IPS DF 4.7 (cell line): ENCODE results near the gene GRIN3B.
"Not testable (repeated sequence)": the region's sequence is repeated elsewhere in the genome, so short reads cannot be mapped to it uniquely, and the experiment has no call there.

Experiments
- DNase-seq: peaks from one replicate; pipeline ENCODE4 v3.0.0-alpha.2; 2013; ENCODE audit warnings: low spot score; ENCODE audit errors: extremely low read depth

GRIN3B gene, protein sequence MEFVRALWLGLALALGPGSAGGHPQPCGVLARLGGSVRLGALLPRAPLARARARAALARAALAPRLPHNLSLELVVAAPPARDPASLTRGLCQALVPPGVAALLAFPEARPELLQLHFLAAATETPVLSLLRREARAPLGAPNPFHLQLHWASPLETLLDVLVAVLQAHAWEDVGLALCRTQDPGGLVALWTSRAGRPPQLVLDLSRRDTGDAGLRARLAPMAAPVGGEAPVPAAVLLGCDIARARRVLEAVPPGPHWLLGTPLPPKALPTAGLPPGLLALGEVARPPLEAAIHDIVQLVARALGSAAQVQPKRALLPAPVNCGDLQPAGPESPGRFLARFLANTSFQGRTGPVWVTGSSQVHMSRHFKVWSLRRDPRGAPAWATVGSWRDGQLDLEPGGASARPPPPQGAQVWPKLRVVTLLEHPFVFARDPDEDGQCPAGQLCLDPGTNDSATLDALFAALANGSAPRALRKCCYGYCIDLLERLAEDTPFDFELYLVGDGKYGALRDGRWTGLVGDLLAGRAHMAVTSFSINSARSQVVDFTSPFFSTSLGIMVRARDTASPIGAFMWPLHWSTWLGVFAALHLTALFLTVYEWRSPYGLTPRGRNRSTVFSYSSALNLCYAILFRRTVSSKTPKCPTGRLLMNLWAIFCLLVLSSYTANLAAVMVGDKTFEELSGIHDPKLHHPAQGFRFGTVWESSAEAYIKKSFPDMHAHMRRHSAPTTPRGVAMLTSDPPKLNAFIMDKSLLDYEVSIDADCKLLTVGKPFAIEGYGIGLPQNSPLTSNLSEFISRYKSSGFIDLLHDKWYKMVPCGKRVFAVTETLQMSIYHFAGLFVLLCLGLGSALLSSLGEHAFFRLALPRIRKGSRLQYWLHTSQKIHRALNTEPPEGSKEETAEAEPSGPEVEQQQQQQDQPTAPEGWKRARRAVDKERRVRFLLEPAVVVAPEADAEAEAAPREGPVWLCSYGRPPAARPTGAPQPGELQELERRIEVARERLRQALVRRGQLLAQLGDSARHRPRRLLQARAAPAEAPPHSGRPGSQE

DNA sequence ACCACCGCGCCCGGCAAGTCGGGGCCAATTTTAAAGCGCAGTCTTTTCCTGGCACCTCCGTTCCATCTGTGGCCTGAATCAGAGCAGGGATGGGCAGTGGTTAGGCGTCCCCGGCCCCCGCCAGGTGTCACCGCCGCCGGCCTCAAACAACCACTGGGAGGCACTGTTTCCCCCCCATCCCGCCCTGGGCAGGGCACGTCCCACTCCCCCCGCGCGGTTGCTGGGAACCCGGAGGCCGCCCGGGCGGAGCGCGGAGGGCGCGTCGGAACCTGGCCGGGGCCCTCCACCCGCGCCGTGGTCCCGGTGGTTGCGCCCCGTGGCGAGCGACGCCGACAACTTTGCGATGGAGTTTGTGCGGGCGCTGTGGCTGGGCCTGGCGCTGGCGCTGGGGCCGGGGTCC lies at the start of gene GRIN3B:
GRIN3B (plus strand) TSS at position 325 of the 400 bp plus-strand sequence; CDS start at position 344, 19 bp downstream.
- no peak for DNase-seq

DNA sequence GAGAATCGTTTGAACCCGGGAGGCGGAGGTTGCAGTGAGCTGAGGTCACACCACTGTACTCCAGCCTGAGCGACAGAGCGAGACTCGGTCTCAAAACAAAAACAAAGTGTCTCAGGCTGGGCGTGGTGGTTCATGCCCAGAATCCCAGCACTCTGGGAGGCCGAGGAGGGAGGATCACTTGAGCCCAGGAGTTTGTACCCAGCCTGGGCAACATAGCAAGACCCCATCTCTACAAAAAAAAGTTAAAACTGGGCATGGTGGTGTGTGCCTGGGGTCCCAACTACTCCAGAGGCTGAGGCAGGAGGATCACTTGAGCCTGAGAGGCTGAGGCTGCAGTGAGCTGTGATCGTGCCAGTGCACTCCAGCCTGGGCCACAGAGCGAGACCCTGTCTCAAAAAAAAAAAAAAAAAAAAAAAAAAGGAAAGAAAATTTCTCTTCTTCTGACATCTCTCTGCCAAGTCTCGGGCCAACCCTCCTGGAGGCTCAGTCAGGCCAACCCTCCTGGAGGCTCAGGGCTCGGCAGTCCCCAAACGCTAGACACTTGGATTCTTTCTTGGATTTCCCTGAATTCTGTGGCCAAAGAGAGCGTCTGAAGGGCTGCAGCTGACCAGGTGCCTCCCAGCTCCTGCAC lies 48.1 kb upstream of the GRIN3B start:
- DNase-seq: no peak

DNA sequence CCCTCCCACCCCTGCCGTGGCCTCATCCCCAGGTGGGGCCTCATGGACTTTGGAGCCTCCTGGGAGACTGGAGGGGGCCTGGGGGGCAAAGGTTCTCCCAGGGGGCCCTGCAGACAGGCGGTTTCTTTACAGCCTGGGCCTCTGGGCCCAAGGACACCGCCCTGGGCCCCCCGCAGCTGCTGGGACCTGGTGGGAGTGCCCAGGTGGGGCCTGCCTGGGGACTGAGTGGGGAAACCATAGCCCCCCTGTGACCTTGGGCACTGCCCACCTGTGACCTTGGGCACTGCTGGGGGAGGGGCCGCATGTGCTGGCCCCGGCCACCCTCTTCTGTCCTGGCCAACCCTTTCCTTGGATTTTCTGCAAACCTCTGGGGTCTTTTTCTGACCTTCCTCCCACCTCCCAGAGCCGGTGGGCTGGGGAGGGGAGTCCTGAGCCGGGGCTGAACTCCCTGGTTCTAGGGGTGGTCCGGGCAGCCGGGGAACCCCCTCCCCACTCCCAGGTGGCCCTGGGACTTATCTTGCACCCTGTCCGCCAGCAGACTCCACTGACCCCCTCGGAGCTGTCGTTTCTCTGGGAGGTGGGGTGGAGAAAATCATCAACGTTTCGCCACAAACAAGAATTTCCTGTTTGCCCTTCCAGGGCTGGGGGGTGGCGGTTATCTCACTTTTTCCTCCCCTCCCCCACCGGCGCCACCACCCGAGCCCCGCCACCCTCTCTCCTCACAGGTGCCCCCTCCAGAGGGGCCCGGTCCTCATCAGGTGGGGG lies 47.4 kb upstream of the GRIN3B start:
- no peak for DNase-seq

DNA sequence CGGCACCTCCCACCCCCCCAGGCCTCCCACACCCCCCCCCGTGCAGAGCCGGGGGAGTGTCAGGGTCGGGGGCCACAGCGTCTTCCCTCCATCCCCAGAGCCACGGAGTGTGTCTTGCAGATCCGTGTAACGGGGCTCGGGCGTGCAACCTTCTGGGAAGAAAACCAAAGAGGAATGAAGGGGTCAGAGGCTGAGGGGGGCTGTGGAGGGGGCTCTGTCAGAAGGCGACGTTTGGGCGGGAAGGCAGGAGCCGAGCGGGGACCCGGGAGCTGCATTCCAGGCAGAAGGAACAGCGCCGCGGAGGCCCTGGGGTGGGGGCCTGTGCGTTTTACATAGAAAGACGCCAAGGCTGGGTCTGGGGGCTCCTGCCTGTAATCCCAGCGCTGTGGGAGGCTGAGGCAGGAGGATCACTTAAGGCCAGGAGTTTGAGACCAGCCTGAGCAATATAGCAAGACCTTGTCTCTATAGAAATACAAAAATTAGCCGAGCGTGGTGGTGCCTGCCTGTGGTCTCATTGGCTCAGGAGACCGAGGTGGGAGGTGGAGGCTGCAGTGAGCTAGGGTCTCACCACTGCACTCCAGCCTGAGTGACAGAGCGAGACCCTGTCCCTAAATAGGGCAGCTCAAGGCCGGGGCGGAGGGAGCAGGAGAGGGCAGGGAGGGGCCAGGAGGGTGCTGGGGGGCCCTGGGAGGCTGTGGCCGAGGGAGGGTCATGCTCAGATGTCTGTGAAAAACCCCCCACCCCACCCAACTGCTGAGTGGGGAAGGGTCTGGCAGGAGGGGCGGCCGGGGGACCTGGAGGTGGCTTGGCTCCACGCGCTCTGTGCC lies 46.6 kb upstream of the GRIN3B start:
- DNase-seq: no peak

DNA sequence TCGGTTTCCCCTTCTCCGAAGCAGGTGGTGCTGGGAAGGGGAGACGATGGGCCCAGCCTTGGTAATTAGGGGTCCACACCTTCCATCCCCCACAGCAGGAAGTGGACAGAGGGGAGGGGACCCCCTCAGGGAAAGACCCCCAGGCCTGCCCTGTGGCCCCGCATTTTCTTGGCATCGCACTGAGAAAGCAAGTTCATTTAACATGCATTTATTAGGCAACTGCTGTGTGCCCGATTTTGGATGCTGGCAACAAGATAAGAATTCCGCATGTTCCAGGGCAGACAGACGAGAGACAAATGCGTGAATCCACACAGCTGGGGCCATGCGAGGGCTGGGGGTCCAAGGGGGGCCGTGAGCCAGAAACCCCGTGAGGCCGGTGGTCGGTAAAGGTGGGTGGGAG lies 45.9 kb upstream of the GRIN3B start:
- DNase-seq: no peak

DNA sequence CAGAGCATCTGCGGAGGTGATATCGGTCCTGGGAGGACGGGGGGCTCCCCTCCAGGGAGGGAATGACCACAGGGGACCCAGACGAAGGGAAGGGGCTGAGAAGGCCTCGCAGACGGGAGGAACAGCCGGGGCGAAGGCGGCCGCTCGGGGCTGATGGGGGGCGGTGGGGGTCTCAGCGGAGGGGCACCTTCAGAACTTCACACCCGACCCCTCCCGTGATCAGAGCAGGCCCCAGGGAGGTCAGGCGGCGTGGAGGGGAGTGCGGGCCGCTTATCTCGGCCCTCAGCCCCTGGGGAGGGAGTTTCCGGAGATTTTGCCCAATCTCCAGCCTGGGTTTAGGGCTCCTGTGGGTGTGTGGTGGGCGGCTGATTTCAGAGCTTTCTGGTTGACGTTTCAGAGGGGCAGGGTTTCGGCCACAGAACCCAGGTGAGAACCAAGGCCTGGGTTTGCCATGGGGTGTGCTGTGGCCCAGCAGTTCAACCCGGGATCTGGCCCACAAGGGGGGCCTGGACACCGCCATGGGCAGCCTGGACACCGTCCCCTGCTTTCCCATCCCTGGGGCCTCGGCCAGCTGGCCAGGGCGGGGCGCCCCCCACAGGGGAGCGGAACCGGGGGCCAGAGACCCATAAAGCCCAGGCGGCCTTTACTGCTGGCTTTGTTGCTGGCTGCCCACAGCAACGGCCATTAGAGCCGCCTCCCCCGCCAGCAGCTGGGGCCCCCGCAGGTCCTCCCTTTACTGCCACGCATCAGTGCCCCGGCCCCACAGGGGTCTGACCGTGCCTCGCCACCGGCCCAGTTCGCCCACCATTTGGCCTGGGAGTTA lies 45.3 kb upstream of the GRIN3B start:
- no peak for DNase-seq

DNA sequence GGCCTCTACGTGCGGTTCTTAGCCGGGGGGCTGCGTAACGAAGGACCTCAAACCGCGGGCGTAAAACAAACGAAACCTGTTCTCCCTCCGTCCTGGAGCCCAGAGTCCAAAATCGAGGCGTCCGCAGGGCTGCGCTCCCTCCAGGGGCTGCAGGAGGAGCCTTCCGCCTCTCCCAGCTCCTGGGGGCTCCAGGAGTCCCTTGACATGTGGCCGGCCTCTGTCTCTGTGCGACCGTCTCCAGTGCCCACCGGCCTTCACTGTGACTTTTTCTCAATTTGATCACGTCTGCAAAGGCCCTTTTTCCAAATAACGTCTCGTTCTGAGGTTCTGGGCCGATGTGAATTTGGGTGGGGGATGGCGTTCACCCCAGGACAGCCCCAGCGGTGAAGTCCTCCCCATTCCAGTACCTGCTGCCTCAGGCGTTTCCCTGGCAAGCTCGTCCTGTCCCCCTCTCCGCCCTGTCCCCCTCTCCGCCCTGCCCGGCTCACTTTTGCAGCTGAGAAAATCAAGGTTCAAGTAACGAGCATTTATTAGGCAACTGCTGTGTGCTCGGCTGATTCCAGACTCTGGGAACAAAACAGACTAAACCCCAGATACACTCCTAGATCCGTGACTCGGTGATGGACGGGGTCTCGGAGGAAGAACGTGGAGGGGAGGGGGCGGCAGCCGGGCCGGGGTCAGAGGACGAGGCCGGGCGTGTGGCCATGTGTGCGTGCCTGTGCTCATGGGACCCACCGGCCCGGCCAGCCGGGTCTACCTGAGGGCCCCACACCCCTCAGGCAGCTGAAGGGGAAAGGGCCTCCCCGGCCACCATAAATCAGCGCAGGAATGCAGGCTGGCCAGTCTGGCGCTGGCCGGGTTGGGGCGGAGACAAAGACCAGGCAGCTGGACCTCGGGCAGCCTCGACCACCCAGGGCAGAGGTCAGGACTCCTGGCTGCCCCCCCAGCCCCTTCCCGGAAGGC lies 44.1 kb upstream of the GRIN3B start:
- no peak for DNase-seq

DNA sequence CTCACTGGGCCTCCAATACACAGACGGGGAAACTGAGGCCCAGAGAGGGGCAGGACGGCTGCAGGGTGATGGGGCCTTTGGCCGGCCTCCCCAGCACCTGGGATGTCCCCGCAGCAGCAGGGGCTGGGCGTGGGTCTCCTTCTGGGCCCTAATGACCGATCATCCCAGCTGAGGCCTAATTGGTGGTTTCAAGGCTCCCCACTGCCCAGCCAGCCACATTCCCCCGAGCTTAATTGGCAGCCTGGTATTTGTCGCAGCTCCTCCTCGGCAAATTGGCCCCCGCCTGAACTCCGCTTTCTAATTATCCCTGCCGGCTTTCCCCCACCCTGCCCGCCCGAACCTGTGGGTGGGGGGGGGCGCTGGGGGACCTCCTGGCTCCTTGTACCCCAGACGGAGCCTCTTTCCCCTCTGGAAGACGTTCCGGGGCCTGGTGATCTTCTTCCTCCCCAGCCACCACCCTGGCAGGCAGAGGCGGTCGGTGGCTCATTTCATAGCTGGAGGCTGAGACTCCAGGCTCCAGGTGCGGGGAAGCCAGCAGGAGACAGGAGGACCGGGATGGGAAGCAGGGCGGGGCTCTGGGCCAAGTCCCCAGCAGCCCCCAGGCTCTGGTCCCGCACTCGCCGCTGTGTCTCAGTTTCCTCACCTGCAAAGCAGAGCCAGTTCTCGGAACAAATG lies 43.3 kb upstream of the GRIN3B start:
- DNase-seq: no peak

DNA sequence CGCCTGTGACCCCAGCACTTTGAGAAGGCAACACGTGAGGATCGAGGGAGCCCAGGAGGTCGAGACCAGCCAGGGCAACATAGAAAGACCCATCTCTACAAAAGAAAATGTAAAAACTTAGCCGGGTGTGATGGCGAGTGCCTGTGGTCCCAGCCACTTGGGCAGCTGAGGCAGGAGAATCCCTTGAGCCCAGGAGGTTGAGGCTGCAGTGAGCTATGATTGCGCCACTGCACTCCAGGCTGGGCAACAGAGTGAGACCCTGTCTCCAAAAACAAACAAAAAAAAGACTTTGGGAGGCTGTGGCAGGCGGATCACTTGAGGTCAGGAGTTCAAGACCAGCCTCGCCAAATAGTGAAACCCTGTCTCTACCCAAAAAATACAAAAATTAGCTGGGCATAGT lies 42.6 kb upstream of the GRIN3B start:
- DNase-seq: not testable (repeated sequence)

DNA sequence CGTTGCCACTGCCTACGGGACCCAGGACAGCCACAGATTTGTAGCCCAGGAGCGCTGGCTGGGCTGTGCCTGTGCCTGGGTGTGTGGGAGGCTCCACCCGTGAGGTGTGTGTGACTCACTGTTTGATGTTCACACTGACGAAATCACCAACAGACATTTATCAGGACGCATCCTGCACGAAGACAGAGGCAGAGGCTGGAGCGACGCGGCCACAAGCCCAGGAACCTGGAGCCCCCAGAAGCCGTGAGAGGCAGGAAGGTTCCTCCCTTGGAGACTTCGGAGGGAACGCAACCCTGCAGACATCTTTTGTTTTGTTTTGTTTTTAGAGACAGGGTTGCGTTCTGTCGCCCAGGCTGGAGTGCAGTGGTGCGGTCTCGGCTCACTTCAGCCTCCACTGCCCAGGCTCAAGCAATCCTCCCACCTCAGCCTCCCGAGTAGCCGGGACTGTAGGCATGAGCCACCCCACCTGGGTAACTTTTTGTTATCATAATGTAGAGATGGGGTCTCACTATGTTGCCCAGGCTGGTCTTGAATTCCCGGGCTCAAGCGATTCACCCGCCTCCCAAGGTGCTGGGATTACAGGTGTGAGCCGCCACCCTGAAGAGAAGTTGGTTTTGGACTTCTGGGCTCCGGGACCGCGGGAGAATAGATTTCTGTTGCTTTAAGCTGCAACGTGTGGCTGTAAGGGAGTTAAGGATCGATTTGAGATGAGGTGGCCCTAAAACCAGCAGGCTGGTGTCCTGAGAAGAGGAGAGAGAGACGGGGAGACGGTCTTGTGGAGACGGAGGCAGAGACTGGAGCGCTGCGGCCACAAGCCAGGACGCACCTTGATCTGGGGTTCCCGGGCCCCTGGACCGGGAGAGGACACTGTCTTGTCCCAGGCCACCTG lies 41.0 kb upstream of the GRIN3B start:
- no peak for DNase-seq

DNA sequence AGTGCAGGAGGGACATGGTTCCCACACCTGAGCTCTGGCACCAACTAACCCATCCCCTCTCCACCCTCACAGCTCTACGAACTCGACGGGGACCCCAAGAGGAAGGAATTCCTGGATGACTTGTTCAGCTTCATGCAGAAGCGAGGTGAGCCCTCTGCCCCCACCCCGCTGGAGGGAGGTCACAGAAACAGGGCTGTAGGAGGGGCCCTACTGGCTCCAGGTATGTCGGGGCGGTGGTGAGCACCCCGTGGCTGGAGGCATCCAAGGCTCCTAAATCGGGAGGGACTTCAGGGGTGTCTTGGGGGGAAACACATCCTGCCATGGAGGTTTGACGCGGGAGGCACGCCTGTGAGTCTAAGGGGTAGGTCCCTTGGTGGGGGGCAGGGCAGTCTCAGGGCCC lies 40.2 kb upstream of the GRIN3B start:
- DNase-seq: no peak

DNA sequence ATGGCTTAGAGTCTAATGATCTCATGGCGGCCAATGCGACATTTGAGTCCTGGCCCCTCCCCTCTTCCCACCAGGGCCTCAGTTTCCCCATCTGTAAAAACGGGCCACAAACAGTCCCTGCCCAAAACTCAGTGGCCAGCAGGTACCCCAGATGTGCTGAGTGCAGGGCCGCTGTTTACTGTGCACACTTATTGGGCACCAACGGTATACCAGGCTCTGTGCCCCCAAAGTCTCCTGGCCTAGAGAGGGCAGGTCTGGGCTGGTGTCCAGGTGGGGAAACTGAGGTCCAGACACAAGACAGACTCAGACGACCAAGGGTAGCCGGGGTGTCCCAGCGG lies 39.6 kb upstream of the GRIN3B start:
- DNase-seq: no peak

DNA sequence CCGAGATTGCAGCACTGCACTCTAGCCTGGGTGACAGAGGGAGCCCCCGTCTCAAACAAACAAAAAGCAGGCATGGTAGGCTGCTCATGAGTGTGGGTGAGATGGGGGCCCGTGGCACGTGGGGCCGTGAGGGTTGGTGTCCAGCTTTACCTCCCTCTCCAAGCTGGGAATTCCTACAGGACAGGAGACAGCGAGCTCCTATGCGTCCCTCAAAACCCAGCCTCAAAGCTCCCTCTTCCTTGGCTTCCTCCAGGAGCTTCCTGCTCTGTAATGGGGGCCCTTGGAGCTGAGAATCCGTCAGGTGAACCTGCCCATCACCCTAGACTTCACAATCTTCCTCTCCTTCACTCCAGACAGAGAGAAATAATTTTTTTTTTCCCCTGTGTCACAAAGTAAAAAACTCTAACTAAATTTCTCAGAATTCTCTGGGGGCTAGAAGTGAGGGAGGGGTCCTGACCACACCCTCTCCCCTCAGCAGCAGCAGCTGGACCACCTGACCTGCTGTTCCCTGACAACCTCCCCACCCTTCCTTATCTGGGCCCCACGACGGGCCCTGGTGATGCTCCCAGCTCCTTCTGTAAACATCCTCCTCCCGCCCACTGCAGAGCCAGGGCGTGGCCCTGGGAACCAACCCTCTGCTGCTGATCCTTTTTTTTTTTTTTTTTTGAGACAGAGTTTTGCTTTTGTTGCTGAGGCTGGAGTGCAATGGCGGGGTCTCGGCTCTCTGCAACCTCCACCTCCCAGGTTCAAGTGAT lies 38.2 kb upstream of the GRIN3B start:
- DNase-seq: no peak

DNA sequence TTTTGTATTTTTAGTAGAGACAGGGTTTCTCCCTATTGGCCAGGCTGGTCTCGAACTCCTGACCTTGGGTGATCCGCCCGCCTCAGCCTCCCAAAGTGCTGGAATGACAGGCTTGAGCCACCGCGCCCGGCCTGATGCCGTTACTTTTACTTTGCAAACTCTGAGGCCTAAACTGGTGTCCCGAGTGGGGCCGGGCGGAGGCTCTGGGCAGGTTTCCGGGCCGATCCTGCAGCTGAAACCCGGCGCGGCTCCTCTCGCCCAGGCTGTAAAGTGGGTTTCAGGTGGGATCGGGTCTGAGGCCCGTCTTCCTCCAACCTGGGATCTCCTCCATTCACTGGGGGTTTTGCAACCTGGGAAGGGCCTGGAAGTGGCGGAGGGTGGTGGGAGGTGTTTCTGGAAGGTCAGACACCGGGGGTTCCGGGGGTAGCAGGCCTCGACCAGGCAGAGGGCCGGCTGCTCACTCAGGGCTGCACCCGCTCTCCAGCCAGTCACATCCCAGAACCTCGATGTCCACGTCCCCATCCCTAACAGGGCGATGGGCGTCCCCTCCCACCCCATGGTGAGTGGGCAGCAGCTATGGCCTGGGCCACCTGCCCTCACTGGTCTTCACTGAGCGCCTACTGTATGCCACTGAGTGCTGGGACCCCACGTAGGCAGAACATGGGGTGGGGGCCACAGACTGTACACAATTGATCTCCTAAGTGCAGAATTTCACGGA lies 37.4 kb upstream of the GRIN3B start:
- no peak for DNase-seq

DNA sequence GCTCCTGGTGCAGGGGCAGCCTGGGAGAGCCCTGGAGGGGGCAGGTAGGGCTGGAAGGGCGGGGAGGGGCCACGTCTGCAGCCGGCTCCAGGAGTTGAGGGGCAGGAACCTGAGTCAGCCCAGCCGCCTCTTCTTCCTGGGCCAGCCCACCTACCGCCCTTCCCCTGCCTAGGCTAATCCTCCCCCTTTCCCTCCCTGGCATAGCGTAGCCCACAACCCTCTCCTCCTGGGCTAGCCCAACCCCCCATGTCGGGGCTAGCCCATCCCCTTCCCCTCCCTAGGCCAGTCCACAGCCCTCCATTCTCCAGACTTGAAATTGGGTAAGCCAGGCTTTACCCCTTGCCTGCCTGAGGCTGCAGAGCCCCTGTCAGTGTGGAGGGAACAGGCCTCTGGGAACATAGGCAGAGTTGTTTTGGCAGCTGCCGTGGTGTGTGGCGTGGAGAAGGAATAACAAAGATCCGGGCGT lies 36.7 kb upstream of the GRIN3B start:
- no peak for DNase-seq
